OCI-LY3 (cell line): Measurements from ENCODE around the gene ASTN2.

Experiments
- H2AFZ ChIP-seq: fragments of 200-600, 300-600 bp; shearing (Covaris generic); 2 replicates; pipeline ENCODE4 v1.6.0; 2014; ENCODE audit warnings: antibody characterized with exemption, low read depth, low read length
- H3K27ac ChIP-seq: fragments of 200-600, 300-600 bp; sonication (generic); 2 replicates; pipeline ENCODE4 v1.5.1; 2014; ENCODE audit warnings: mild to moderate bottlenecking, low read length, moderate library complexity, mixed read lengths
- H3K27me3 ChIP-seq: fragments of 200-600, 300-600 bp; sonication (generic); 2 replicates; pipeline ENCODE4 v1.6.1; 2014; ENCODE audit warnings: low read depth, low read length, mixed read lengths
- H3K36me3 ChIP-seq: fragments of 200-600, 300-600 bp; sonication (generic); replicated peaks from 2 replicates; pipeline ENCODE3; 2014; ENCODE audit warnings: low read depth, low read length, mixed read lengths
- H3K4me1 ChIP-seq: fragments of 300-600, 200-600 bp; sonication (generic); 2 replicates; pipeline ENCODE4 v1.6.1; 2014; ENCODE audit warnings: low read length, mixed read lengths
- H3K4me2 ChIP-seq: fragments of 200-600, 300-600 bp; sonication (generic); 2 replicates; pipeline ENCODE4 v1.6.1; 2014; ENCODE audit warnings: low read length, mixed read lengths
- H3K4me3 ChIP-seq: fragments of 300-600, 200-600 bp; sonication (generic); 2 replicates; pipeline ENCODE4 v1.5.1; 2014; ENCODE audit warnings: antibody characterized with exemption, mild to moderate bottlenecking, low read length, moderate library complexity
- H3K79me2 ChIP-seq: fragments of 300-600, 200-600 bp; shearing (Covaris generic); 2 replicates; pipeline ENCODE4 v1.6.1; 2014; ENCODE audit warnings: mild to moderate bottlenecking, low read length, mixed read lengths
- H3K9ac ChIP-seq: fragments of 300-600, 200-600 bp; shearing (Covaris generic); 2 replicates; pipeline ENCODE4 v1.6.0; 2014; ENCODE audit warnings: mild to moderate bottlenecking, low read length, moderate library complexity
- H3K9me3 ChIP-seq: fragments of 200-600, 300-600 bp; shearing (Covaris generic); 2 replicates; pipeline ENCODE4 v1.6.1; 2014; ENCODE audit warnings: low read length, mixed read lengths; ENCODE audit not compliant: insufficient read depth
- H4K20me1 ChIP-seq: fragments of 200-600, 300-600 bp; sonication (generic); 2 replicates; pipeline ENCODE4 v1.6.1; 2016; ENCODE audit warnings: low read length, mixed read lengths; ENCODE audit not compliant: insufficient read depth
- EZH2phosphoT487 ChIP-seq: fragments of 200-600 bp; shearing (Covaris generic); IDR thresholded peaks from 2 replicates; pipeline ENCODE4 v1.6.1; 2018; ENCODE audit warnings: antibody characterized with exemption, mixed run types, low read depth
- TF ChIP-seq, protein P1 (sequence below): fragments of 200-600, 300-600 bp; sonication (generic); IDR thresholded peaks from 2 replicates; pipeline ENCODE4 v1.5.1; 2014; ENCODE audit warnings: antibody characterized with exemption, low read length, low read depth

Gene ASTN2

DNA sequence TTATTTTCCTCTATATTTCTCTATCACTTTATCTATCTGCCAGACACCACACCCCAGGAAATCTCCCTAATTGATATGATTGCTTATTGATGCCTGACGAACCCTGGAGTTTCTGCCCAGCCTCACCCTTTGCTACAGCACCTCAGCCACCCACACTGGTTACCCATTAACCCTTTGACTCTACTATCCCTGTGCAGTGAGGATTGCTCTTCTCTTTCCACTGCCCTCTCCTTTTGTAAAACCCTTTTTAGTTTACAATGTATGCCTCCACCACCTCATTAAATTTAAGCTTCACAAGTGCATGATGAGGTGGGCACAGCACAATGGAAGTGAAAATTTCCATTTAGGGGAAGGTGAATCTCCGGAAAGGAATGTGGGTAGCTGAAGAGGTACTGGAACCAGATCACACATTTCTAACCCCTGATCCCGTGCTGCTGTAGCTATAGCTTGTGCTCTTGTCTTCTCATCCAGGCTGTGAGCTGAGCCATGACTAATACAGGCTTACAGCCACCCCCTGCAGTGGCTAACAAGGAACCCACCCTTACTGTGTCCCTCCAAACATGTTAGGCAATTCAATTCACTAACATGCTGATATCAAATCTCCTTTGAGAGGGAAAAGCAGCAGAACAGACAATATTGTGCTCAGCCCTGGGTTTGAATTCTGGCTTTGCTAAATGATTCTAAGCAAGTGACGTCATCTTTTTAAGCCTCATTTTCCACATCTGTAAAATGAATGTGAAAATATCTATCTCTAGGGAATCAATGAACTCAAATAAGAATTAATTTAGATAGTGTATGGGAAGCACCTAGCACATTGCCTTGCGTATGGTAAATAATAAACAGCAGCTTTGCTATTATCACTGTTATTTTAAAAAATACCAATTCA is 914.6 kb downstream of the ASTN2 start:
- Histone ChIP-seq H3K27me3 (0 out of 2 replicates have a peak, but pooled peaks cover 3% of the 10 kb centered on the region), H3K9ac (no peak overlapping the region), H3K36me3 (no peaks in the 10 kb centered on the region), H3K27ac (no peak overlapping the region), H3K4me3 (no peak overlapping the region), H3K9me3 (no peaks in the 10 kb centered on the region), H3K79me2 (no peaks in the 10 kb centered on the region), H3K4me1 (peaks cover 11% of the 10 kb centered on the region), H4K20me1 (peaks cover 10% of the 10 kb centered on the region), H3K4me2 (no peak overlapping the region), H2AFZ (no peak overlapping the region)
- no peak for TF ChIP-seq EZH2phosphoT487
- TF ChIP-seq, protein P1, sequence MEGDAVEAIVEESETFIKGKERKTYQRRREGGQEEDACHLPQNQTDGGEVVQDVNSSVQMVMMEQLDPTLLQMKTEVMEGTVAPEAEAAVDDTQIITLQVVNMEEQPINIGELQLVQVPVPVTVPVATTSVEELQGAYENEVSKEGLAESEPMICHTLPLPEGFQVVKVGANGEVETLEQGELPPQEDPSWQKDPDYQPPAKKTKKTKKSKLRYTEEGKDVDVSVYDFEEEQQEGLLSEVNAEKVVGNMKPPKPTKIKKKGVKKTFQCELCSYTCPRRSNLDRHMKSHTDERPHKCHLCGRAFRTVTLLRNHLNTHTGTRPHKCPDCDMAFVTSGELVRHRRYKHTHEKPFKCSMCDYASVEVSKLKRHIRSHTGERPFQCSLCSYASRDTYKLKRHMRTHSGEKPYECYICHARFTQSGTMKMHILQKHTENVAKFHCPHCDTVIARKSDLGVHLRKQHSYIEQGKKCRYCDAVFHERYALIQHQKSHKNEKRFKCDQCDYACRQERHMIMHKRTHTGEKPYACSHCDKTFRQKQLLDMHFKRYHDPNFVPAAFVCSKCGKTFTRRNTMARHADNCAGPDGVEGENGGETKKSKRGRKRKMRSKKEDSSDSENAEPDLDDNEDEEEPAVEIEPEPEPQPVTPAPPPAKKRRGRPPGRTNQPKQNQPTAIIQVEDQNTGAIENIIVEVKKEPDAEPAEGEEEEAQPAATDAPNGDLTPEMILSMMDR, result no peak

DNA sequence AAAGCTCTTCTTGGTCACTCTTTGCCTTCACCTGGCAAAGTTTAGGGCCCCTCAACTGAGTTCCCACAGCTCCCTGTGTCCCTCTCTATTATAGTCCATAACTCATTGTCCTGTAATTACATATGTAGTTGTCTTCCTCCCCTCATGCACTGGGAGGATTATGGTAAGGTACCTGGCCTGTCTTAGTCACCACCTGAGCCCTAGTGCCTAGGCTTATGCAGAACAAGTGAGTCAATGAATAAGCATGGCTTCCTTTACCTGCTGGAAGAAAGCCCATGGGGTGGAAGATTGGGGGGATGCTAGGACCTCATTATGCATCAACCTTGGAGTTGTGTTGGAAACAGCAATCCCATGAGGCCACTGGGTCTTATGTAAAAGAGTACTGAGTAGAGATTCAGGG is 915.4 kb downstream of the ASTN2 start:
- H3K79me2 ChIP-seq, result no peaks in the 10 kb centered on the region
- no peak overlapping the region for H3K4me2 ChIP-seq
- no peak overlapping the region for H3K4me3 ChIP-seq
- H3K9ac ChIP-seq, result no peak overlapping the region
- TF ChIP-seq EZH2phosphoT487, result no peak
- TF ChIP-seq, protein P1, result no peak
- H4K20me1 ChIP-seq, result peaks cover 7% of the 10 kb centered on the region
- H2AFZ ChIP-seq, result no peak overlapping the region
- no peak overlapping the region for H3K27ac ChIP-seq
- H3K36me3 ChIP-seq, result no peaks in the 10 kb centered on the region
- H3K27me3 ChIP-seq, result 0 out of 2 replicates have a peak, but pooled peaks cover 3% of the 10 kb centered on the region
- no peaks in the 10 kb centered on the region for H3K9me3 ChIP-seq
- H3K4me1 ChIP-seq, result peaks cover 3% of the 10 kb centered on the region

DNA sequence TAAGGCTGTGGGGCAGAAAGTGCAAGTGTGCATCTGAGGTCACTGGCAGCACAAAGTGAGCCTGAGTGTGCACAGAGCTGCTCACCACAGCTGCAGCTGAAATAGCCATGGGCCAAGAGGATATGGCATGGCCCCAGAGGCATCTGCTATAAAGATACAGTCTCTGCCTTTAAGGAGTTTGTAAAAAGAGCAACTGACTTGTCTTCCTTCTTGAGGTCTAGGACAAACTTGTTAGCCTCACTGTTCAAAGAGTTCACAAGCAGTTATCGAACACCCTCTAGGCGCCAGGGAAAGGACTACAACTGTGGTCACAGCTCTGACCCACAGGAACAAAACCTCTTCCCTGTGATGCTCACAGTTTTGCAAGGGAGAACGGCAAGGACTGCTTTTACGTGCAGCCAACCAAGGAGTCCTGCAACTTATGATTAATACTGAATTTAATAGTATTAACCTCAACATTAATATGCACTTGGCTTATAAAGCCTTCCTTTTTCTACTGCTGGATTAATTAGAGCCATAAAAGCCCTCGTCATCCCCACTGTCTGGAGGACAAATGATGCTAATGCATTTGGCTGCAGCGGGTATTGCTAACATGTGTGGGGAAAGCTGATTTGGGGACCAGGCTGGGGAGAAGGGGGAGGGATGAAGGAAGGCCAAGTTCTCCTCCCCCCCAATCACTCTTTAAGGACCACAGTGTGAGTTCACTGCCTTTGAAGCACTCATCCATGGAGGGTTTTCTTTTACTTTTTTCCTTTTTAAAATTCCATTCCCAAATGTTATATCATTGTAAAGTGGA is 917.6 kb downstream of the ASTN2 start:
- Histone ChIP-seq H3K9ac (no peak overlapping the region), H3K27ac (no peak overlapping the region), H2AFZ (no peak overlapping the region), H3K4me1 (no peaks in the 10 kb centered on the region), H3K4me3 (no peak overlapping the region), H3K9me3 (no peaks in the 10 kb centered on the region), H4K20me1 (peaks cover 3% of the 10 kb centered on the region; the same call in 1 of the 2 replicates), H3K36me3 (no peaks in the 10 kb centered on the region), H3K79me2 (no peaks in the 10 kb centered on the region), H3K27me3 (no peaks in the 10 kb centered on the region), H3K4me2 (no peak overlapping the region)
- no peak for TF ChIP-seq EZH2phosphoT487
- TF ChIP-seq, protein P1, result no peak

DNA sequence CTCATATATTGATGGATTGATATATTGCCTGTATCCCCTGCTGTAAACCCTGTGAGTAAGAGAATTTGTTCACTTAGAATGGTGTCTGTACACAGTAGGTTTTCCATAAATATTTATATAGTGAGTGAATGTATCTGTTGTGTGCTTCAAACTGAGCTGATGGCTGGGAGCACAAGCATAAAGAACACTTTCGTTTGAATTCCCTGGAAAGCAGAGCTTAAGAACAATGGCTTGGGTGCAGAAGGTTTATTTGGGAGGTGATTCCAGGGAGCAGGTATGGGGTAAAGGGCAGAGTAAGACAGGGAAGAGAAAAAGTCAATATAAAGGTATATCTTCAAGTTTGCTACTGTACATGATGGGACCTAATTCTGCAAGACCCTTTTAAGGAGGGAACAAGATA is 918.7 kb downstream of the ASTN2 start:
- no peaks in the 10 kb centered on the region for H3K9me3 ChIP-seq
- no peaks in the 10 kb centered on the region for H3K79me2 ChIP-seq
- no peaks in the 10 kb centered on the region for H3K4me1 ChIP-seq
- no peak overlapping the region for H3K4me2 ChIP-seq
- H3K4me3 ChIP-seq, result no peak overlapping the region
- no peak overlapping the region for H2AFZ ChIP-seq
- TF ChIP-seq, protein P1, result no peak
- TF ChIP-seq EZH2phosphoT487, result no peak
- H3K27me3 ChIP-seq, result no peaks in the 10 kb centered on the region
- H3K9ac ChIP-seq, result no peak overlapping the region
- H4K20me1 ChIP-seq, result no peaks in the 10 kb centered on the region
- no peaks in the 10 kb centered on the region for H3K36me3 ChIP-seq
- H3K27ac ChIP-seq, result no peak overlapping the region
